Activated naive CD4-positive, alpha-beta T cell treated with Interleukin-2 at 50 U/mL for 16 hours (primary cell): ENCODE results near the gene AGXT.
"Not testable (repeated sequence)": the region's sequence is repeated elsewhere in the genome, so short reads cannot be mapped to it uniquely, and the experiment has no call there.

Experiments
- DNase-seq: peaks from one replicate; pipeline ENCODE4 v3.0.0-alpha.2; 2020

The AGXT gene

DNA sequence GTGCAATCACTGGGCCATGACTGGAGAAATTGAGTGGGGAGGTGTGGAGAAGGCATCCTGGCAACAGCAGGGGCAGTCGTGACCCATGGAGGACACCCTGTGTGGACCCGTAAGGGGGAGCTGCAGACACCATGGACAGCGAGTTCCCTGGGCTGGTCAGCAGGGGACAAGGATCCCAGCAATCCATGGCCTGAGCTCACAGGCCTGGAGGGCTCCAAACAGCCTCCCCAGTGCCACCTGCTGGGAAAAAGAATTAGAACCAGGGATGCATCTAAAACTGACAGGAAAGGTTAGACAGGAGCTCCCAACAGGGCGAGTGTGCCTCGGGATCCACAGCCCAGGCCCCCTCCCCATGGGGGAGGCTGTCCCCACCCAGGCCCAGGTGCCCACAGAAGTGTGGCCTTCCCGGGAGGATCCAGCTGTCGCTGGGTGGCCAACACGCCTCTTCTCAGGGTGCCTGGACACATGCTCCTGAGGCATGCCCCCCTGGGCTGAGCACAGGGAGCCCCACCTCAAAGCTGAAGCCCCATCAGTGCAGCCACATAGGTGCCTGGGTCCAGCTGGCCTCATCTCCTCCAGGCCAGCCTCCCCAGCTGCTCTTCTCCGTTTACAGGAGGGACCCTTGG lies 28.1 kb upstream of the AGXT start:
- no peak for DNase-seq

DNA sequence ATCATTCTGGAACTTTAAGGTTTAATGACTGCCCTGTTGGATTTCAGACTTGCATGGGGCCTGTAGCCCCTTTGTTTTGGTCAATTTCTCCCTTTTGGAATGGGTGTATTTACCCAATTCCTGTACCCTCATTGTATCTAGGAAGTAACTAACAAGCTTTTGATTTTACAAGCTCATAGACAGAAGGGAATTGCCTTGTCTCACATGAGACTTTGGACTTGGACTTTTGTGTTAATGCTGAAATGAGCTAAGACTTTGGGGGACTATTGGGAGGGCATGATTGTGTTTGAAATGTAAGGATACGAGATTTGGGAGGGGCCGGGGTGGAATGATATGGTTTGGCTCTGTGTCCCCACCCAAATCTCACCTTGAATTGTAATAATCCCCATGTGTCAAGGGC lies 22.3 kb upstream of the AGXT start:
- not testable (repeated sequence) for DNase-seq

DNA sequence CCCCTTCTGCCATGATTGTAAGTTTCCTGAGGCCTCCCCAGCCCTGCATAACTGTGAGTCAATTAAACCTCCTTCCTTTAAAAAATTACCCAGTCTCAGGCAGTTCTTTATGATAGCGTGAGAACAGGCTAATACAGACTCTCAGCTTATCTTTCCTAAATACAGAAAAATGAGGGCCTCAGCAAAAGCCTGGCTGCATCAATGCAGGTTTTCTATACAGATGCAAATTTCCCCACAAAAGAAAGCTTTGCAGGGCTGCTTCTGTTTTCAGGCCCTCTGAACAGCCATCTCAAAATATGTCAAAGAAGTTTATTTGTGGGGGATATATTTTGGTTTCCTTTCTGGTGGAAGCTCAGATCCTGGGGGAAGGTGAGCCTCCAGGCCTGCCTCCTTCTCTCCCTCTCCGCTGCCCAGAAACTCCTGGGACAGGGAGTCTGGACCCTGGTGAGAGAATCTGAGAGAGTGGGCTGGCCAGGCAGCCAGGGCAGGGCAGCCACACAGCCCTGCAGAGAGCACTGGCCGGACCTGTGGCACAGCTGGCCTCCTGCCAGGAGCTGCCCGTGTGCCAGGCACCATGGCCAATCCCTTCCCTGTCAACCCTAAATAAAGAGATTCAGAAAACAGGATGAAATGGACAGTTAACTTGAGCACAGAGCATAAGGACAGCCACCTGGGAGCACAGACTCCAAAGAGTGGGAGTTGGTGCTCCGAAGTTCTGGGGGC lies 21.6 kb upstream of the AGXT start:
- no peak for DNase-seq

DNA sequence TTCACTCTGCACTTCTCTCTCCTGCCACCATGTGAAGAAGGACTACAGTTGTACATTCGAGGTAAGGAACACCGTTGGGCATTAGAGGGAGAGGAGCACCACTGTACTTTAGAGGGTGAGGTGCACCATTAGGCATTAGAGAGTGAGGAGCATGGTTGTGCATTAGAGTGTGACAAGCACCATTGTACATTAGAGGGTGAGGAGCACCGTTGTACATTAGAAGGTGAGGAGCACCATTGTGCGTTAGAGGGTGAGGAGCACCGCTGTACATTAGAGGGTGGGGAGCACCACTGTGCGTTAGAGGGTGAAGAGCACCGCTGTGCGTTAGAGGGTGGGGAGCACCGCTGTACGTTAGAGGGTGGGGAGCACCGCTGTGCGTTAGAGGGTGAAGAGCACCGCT lies 20.8 kb upstream of the AGXT start:
- no peak for DNase-seq

DNA sequence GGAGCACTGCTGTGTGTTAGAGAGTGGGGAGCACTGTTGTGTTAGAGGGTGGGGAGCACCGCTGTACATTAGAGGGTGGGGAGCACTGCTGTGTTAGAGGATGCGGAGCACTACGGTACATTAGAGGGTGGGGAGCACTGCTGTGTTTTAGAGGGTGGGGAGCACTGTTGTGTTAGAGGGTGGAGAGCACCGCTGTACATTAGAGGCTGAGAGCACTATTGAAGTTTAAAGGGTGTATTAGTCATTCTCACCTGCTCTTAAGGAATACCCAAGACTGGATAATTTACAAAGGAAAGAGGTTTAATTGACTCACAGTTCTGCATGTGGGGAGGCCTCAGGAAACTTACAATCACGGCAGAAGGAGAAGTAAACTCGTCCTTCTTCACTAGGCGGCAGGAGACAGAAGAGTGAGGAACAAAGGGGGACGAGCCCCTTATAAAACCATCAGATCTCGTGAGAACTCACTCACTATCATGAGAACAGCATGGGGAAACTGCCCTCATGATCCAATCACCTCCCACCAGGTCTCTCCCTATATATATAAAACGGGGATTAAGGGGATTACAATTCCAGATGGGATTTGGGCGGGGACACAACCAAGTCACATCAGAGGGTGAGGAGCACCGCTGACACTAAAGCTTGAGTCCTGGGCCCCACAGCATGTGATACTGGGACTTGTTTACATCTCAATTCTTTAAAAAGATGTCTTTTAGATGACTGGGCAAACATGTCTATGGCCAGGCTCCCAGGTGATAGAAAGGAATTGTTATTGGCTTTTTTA lies 19.5 kb upstream of the AGXT start:
- DNase-seq, result no peak

DNA sequence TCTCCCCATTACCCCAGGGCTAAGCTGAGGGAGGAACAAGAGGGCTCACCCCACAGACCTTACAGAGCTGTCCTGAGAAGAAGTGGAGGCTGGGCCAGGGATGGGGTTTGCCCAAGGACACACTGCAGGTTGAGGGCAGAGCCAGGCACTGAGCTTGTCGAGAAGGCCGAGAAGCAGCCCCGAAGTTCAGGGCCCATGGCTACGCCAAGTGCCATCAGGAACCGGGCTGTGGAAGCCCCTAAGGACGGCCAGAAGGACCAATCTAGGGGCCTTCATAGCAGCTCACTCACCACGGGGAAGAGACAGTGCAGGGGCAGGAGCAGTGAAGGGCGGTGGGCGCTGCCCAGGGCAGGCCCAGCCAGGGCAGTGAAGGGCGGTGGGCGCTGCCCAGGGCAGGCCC lies 18.6 kb upstream of the AGXT start:
- no peak for DNase-seq

DNA sequence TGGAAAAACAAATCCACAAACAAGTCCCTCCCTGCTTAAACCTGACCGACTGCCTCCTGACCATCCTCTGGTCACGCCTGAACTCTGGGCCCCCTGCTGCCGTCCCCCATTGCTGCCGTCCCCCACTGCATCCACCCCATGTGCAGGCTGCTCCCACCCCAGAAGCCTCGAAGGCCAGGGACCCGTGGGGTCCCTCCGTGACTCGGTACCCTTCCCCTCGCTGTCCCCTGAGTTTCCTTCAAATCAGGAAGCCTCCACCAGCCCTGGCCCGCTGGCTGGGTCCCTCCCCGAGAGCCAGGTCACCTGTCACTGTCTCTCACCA lies 17.9 kb upstream of the AGXT start:
- no peak for DNase-seq

DNA sequence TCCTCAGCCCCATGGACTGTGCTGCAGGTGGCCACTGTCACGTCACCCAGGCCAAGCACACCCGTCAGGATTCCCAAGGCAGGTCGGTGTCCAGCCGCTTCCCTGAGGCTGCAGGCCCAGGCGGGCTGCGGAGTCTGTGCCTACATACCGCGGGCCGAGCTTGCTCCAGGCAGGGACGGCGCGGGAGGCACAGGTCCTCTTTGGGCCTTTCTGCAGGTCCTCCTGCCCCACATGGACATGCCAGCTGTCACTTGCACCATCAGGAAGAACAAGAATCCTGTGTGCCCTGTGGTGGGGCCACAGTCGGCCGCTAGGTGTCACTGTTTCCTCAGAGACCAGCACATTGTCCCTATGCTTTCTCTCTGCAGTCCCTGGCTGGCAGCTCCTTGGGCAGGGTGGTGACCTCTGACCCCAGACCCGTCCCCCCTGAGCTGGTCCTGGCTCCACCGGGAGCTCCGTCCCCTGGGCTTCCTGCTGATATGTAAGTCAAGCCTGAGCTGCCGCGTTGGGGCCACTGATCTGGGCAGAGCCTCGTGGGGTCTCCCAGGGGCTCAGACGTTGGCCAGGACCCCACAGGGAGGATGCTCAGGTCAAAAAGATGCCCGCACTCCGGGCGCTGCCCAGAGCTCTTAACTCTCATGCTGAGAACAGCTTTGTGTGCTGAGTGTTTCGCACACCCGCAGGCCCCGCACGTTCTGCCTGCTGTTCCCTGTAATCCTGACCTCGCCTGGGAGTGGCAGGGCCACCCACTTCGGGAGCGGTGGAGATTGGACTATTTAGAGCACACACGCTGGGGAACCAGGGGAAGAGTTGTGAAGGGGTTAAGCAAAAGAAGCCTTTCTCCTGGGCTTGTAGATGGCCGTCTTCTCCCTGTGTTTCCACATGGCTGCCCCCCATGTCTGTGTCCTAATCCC lies 17.3 kb upstream of the AGXT start:
- peak; percentile 83 for DNase-seq

DNA sequence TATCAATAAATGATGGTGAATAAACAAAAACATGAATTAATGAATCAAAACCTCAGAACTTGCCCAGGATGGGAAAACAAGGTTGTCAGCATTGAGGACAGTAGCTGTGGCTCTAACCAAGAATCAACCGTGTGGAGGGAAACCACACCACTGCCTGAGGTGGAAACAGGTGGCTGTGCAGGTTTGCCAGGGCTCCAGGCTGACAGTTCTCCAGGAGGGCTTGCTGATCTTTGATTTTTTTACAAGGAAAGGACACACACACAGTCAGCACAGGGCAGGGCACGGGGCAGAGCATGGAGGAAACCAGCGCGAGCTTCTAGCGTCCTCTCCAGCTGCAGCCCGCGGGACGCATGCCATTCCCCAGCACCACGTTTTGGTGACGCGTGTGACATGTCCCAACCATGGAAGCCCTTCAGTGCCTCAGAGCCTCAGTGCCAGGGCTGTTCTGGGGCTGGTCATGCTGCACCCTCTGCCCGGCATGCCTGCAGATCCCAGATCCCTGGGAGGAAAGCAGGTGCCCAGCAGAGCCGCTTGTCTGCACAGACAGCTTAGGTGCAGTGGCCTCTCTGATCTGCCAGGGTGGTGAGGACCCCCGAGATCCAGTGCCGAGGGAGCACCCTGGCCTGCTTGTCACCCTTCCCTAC lies 15.8 kb upstream of the AGXT start:
- no peak for DNase-seq

DNA sequence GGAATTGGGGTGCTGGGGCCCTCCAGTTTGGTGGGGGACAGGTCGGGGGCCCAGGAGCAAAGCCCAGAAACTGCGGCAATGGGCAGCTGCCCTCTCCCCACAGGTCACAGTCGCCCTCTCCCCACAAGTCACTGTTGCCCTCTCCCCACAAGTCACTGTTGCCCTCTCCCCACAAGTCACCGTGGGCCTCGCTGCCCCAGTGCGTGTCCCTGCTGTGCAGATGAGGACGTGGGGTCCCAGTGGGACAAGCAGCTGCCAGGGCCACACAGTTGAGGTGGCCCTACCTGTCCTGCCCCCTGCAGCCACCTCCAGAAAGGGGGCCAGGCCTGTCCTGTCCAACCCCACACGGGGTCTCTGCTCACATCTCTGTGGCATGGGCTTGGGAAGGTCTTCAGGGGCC lies 13.0 kb upstream of the AGXT start:
- no peak for DNase-seq

DNA sequence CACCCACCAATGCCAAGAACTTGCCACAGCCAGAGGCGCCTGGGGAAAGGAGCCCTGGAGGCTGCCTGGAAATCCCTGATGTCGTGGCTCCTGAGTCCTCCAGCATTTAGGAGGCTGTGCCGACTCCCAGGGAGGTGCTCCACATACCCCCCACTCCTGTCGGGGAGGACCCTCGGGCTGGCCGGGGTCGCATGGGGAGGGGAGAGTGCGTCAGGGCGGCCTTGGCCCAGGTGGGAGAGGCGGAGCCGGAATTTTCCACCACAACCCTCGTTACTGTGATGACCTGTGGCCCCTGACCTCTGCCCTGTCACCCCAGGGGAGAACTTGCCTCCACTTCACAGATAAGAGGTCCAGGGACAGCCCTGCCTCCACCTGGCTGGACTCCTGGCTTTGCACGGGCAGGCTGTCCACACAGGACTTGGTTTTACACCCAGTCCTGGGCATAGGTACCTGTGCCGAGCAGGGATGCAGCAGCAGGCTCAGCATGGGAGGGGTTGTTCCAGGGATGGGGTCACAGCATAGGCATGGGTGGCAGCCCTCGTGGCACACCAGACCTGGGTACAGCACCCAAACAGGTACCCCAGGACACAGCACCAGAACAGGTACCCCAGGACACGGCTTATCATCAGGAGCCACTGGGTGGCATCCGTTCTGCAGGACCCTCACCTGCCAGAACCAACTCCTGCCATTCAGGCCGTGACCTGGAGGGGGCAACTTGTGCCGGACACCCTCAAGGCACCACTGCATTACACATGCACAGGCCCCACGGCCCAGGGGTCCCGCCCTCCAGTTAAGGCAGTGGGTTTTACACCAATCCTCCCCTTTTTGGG lies 12.3 kb upstream of the AGXT start:
- no peak for DNase-seq

DNA sequence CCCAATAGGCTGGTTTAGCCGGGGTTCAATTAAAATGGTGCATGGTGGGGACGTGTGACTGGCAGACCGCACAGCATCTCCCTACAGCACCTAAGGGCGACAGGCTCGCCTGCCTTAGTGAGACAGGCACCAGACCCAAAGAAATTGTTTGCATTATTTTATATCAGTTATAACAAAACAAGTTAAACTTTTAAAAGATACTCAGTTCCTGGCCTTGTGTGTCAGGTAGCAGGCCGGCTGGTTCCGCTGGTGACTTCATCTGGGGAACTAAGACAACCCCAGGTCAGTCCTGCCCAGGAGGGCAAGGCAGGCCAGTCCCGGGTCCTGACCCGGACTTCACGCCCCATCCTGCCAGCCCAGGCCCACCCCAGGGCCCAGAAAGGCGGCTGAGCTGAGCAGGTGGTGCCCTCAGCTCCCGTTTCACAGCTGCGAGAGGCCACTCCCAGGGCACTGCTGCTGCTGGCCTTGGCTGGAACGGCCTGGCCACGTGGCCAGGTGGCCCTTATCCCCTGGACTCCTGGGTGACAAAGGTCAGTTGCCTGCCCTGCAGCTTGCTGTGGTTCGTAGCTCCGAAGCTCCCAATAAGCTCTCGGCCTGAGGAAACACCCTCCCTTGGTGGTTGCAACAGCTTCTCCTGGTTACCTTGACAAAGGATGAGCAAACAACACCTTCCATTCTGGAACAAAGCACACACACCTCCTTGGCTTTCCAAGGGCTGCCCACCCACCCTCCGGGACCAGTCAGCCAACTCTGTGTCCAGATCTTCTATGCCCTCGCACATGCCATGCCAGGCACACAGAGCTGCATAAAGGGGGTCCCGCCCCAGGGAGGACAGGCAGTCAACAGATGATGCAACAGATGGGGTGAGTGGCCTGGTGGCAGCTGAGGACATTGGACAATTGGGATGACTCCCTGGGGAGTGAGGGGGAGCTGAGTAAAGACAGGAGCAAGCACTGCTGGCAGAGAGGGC lies 11.3 kb upstream of the AGXT start:
- no peak for DNase-seq

DNA sequence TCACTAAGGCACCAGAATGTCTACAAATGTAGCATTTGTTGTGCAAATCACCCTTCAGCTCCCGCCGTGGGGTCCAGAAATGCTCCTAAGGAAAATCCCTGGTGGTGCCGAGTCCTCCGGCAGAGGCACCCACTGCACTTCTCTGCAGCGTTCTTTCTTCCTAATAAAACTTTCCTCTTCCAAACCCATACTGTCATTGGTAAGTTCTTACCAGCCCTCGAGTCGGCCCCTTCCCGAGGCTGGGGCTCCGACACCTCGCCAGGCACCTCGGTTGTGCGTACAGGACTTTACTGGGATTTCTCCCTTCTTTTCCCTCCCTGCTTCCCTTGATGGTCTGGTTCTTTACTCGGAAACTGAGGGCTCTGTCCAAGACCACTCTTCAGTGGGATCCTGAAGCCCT lies 10.3 kb upstream of the AGXT start:
- DNase-seq, result no peak

DNA sequence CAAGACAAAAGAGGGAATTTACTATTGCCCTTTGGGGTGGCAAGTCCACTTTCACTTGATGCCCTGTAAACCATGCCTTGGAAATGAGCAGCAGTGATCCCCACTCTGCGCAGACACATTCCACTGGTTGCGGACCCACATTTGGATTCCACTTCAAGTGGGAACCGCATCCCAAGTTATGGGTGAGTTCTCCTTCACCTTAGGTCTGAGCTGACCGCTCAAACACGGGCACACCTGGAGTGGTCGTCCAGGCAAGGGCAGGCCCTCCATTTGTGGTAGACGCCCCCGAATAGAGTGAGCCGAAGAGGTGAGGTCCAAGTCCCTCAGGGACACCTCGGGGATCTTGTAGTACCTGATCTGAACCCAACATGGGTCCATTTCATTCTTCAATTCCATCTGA lies 9.8 kb upstream of the AGXT start:
- no peak for DNase-seq

DNA sequence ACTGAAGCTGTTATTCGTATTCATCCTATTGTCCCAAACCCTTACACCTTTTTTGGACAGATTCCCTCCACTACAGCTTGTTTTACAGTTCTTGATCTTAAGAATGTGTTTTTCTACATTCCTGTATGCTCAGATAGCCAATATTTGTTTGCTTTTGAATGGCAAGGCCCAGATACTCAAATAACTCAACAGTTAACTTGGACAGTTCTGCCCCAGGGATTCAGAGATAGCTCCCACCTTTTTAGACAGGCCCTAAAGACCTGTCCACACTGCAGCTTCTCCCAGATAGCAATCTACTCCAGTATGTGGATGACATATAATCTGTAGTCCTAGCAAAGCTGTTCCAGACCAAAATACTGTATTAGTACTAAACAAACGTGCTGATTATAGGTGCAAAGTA lies 7.1 kb upstream of the AGXT start:
- no peak for DNase-seq

DNA sequence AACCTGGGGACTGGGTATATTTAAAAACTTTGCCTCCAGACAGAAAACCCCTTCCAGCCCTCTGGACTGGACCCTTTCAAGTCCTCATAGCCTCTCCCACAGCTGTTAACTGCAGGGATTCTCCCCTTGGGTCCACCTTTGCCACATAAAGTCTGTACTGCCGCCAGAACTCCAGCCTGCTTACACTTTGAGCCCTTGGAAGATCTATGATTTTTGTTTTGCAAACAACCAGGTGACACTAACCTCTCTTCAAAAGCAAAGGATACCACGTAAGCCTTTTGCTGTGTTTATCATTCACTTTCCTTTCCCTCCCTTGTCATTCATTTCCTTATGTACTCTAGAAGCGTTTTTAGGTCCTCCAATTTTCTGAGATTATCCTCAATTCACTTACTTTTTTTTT lies 4.1 kb upstream of the AGXT start:
- no peak for DNase-seq

DNA sequence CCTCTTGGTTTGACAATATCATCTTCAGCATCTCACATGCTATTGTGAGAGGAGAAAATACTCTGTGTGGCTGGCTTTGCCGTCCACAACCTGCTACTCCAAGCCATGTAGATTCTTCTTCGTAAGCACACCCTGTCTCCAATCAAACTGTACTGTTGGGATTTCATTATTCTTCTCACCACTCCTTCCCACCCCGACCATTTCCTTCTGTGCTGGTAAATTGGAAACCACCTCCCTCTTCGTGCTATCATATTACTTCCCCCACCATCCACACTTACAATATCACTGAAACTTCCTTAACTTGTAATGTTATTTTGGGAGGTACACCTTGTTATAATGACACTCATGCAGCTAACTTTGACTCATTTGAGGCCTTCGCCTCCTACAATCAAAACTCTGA lies 3.2 kb upstream of the AGXT start:
- DNase-seq, result no peak

DNA sequence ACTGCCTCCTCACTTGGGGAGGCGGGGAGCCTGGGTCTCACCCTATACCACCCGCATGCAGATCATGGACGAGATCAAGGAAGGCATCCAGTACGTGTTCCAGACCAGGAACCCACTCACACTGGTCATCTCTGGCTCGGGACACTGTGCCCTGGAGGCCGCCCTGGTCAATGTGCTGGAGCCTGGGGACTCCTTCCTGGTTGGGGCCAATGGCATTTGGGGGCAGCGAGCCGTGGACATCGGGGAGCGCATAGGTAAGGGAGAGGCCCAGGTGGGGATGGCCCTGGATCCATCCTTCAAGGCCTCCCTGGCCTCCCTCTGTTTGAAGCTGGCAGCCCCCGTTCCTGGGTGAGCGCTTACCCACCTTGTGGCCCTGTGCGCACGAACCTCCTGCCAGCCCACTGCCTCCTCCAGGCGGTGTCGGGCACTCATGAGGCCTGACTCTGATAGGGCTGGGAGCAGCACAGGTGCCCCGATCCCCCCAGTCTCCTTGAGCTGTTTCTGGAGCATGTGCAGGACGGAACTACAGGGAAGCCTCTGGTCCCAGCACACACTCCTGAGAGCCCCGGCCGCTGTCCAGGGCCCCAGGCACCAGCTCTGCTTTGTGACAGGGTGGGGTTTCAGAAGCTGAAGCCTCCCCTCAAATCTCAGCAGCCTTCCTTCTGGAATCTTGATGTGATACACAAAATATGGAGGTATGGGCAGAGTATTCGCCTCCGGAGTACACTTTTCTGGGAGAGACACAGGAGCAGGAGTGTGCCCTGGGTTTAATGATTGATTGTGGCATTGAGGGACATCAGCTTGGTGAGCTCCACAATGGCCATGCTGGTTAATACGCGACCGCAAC lies 708 bp downstream of the AGXT start:
- no peak for DNase-seq
